ENCODE measurements around the gene POLR3E. TPM values are rescaled to one million over a fixed set of nuclear protein-coding genes. Genes with fewer than 3 reads are reported as not detected.

Gene POLR3E
- total and polyA plus RNA-seq, 2 experiments from 2014 or later, result 24.9 to 65.3 TPM

GRCh38 chr16:22267764-22268163, 29.4 kb upstream of the POLR3E start:
- H3K27me3 ChIP-seq, result no peaks in the 10 kb centered on the region

GRCh38 chr16:22270525-22270924, 26.7 kb upstream of the POLR3E start:
- TF ChIP-seq CTCF (IDR thresholded peaks at IDR 0.05; ENCODE audit: low read depth, low read length), result no peak
- Histone ChIP-seq H3K4me1 (ENCODE audit: low read depth) (peaks cover 9% of the 10 kb centered on the region), H3K9me3 (ENCODE audit: low read depth) (no peaks in the 10 kb centered on the region), H3K27me3 (no peaks in the 10 kb centered on the region), H3K36me3 (peaks cover 9% of the 10 kb centered on the region), H3K27ac (no peak overlapping the region), H3K4me3 (no peak overlapping the region)
- DNase-seq (ENCODE audit: low read depth in 1 of 2, low spot score in 1 of 2), result no peak

More at GRCh38 chr16:22267764-22268163, 29.4 kb upstream of the POLR3E start:
- DNase-seq (ENCODE audit: low read depth in 1 of 2, low spot score in 1 of 2), result no peak
- H3K4me3 ChIP-seq, result no peak overlapping the region
- no peaks in the 10 kb centered on the region for H3K9me3 ChIP-seq (ENCODE audit: low read depth)
- H3K36me3 ChIP-seq, result peaks cover 3% of the 10 kb centered on the region
- H3K27ac ChIP-seq, result no peak overlapping the region
- no peak for TF ChIP-seq CTCF (IDR thresholded peaks at IDR 0.05; ENCODE audit: low read depth, low read length)
- H3K4me1 ChIP-seq (ENCODE audit: low read depth), result no peaks in the 10 kb centered on the region

DNA sequence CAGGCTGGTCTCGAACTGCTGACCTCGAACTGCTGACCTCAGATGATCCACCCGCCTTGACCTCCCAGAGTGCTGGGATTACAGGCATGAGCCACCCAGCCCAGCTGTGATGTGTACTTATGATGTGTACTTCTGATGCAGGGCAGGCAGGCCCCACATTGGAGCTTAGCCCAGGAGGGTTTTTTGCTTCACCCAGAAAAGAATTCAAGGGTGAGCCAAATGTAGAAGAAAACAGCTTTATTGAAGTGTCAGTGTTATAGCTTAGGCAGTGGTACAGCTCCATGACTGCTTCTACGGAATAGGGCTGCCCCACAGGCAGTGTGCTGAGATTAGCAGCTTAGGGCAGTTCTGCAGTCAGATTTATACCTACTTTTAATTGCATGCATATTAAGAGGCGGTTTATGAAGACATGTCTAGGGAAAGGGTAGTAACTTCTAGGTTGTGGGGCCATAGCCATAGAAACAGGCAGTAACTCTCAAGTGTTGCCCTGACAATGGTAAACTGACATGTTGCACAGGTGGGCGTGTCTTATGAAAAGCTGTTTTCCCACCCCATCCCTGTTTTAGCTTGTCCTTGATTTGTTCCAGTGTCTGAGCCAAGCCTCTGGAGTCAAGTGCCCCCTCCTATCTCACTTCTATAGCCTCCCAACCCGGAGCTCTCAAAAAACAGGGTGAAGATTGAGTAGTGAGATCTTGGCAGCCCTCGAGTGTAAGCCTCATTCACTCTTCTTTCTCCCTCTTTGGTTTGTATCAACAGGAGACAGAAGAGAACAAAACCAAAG, 24.1 kb upstream of the POLR3E start:
- peak overlapping the region; percentile 83 for H3K27ac ChIP-seq
- H3K36me3 ChIP-seq, result peaks cover 9% of the 10 kb centered on the region
- no peaks in the 10 kb centered on the region for H3K9me3 ChIP-seq (ENCODE audit: low read depth)
- TF ChIP-seq CTCF (IDR thresholded peaks at IDR 0.05; ENCODE audit: low read depth, low read length), result no peak
- peak in 1 of 2 donors; percentile 67 for DNase-seq (ENCODE audit: low read depth in 1 of 2, low spot score in 1 of 2)
- H3K27me3 ChIP-seq, result no peaks in the 10 kb centered on the region
- no peak overlapping the region for H3K4me3 ChIP-seq
- H3K4me1 ChIP-seq (ENCODE audit: low read depth), result peaks cover 9% of the 10 kb centered on the region

DNA sequence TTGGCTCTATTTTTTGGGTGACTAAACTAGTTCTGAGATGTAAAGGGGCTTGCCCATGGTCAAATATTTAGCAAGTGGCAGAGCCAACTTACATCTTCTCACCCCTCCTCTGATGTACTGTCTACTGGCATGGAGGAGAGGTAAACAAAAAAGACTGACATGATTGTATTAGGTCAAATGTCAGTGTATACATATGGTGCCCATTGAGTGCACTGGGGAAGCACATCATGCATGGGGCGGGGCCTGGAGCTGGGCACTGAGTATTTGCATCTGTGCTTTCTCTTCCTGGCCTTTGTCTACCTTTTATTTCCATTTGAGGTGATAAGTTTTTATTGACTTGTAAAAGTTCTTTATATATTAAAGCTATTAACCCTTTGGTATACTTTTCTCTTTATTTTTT, 22.3 kb upstream of the POLR3E start:
- Histone ChIP-seq H3K9me3 (ENCODE audit: low read depth) (no peaks in the 10 kb centered on the region), H3K27ac (no peak overlapping the region), H3K36me3 (peaks cover 6% of the 10 kb centered on the region), H3K4me1 (ENCODE audit: low read depth) (peaks cover 15% of the 10 kb centered on the region), H3K27me3 (no peaks in the 10 kb centered on the region), H3K4me3 (no peak overlapping the region)
- TF ChIP-seq CTCF (IDR thresholded peaks at IDR 0.05; ENCODE audit: low read depth, low read length), result no peak
- DNase-seq (ENCODE audit: low read depth in 1 of 2, low spot score in 1 of 2), result no peak

- Histone ChIP-seq H3K4me3 (no peak overlapping the region), H3K36me3 (peaks cover 11% of the 10 kb centered on the region), H3K9me3 (ENCODE audit: low read depth) (no peaks in the 10 kb centered on the region), H3K4me1 (ENCODE audit: low read depth) (peaks cover 6% of the 10 kb centered on the region), H3K27ac (peak overlapping the region; percentile 65), H3K27me3 (no peaks in the 10 kb centered on the region)
- DNase-seq (ENCODE audit: low read depth in 1 of 2, low spot score in 1 of 2), result peak in 1 of 2 donors; percentile 55
- no peak for TF ChIP-seq CTCF (IDR thresholded peaks at IDR 0.05; ENCODE audit: low read depth, low read length)
Measured at GRCh38 chr16:22278441-22279230, 18.6 kb upstream of the POLR3E start.

All from cardiac muscle cell (in vitro differentiated cells and primary cell).